Common myeloid progenitor, CD34-positive (primary cell): Measurements from ENCODE around the gene TOX3.

ENCODE experiments used
- CTCF ChIA-PET: fragments of 350-600 bp; sonication (Branson Sonifier 250); formaldehyde crosslinking; loops from one replicate; lab custom pipeline; 2021; ENCODE audit warnings: antibody characterized with exemption; lab: Charles Lee
- POLR2A ChIA-PET: fragments of 350-600 bp; sonication (Branson Sonifier 250); formaldehyde crosslinking; loops from one replicate; lab custom pipeline; 2021; ENCODE audit warnings: antibody characterized with exemption; lab: Charles Lee
- DNase-seq, 3 donors: peaks; one replicate each; pipeline versions ENCODE4 v3.0.0 to v3.0.0-alpha.2; 2013
- H3K27ac ChIP-seq, 2 experiments: 1 replicate in 1 of 2; 2 replicates in 1 of 2; pipeline ENCODE4 v1.7.0; 2013; ENCODE audit warnings: inconsistent platforms in 2 of 2, low read length in 2 of 2, mild to moderate bottlenecking in 2 of 2, low read depth in 1 of 2, moderate library complexity in 1 of 2; ENCODE audit not compliant: severe bottlenecking in 2 of 2, insufficient read depth in 1 of 2, poor library complexity in 1 of 2
- H3K27me3 ChIP-seq, 5 experiments: replicated peaks in 2 of 5; 1 replicate in 3 of 5; 2 replicates in 2 of 5; pipeline versions ENCODE4 v1.6.1 to v1.7.0; 2013; ENCODE audit warnings: low read length in 4 of 5, mild to moderate bottlenecking in 2 of 5, moderate library complexity in 2 of 5, inconsistent platforms in 1 of 5; ENCODE audit not compliant: insufficient read depth in 5 of 5, control insufficient read depth in 4 of 5
- H3K36me3 ChIP-seq, 4 experiments: 1 replicate in 2 of 4; 2 replicates in 2 of 4; pipeline versions ENCODE4 v1.6.1 to v1.7.0; 2013; ENCODE audit warnings: low read length in 3 of 4, control low read depth in 1 of 4, mild to moderate bottlenecking in 1 of 4; ENCODE audit not compliant: control insufficient read depth in 4 of 4, insufficient read depth in 4 of 4
- H3K4me1 ChIP-seq, 4 experiments: 1 replicate in 3 of 4; 2 replicates in 1 of 4; pipeline versions ENCODE4 v1.6.1 to v1.7.1; 2013; ENCODE audit warnings: low read length in 3 of 4, mild to moderate bottlenecking in 3 of 4, control low read depth in 1 of 4, inconsistent platforms in 1 of 4, moderate library complexity in 1 of 4; ENCODE audit not compliant: control insufficient read depth in 4 of 4, insufficient read depth in 4 of 4; ENCODE audit errors: control extremely low read depth in 1 of 4
- H3K4me3 ChIP-seq, 7 experiments: 1 replicate in 4 of 7; 2 replicates in 3 of 7; pipeline versions ENCODE4 v1.5.1 to v1.7.0; 2013; ENCODE audit warnings: mild to moderate bottlenecking in 7 of 7, low read length in 6 of 7, moderate library complexity in 6 of 7, inconsistent platforms in 2 of 7, low read depth in 2 of 7, control low read depth in 1 of 7; ENCODE audit not compliant: insufficient read depth in 4 of 7, control insufficient read depth in 1 of 7; ENCODE audit errors: extremely low read depth in 1 of 7
- H3K9me3 ChIP-seq, 5 experiments: 1 replicate in 4 of 5; 2 replicates in 1 of 5; pipeline versions ENCODE4 v1.6.1 to v1.7.1; 2013; ENCODE audit warnings: low read length in 4 of 5, mild to moderate bottlenecking in 2 of 5, inconsistent platforms in 1 of 5, low read depth in 1 of 5, moderate library complexity in 1 of 5; ENCODE audit not compliant: control insufficient read depth in 4 of 5, insufficient read depth in 2 of 5; ENCODE audit errors: control extremely low read depth in 1 of 5
- WGBS: methylation state at CpG from one replicate; pipeline ENCODE4 v1.1.5; 2013; ENCODE audit not compliant: insufficient coverage; 5-methylcytosine and 5-hydroxymethylcytosine counted together

TOX3 gene

DNA sequence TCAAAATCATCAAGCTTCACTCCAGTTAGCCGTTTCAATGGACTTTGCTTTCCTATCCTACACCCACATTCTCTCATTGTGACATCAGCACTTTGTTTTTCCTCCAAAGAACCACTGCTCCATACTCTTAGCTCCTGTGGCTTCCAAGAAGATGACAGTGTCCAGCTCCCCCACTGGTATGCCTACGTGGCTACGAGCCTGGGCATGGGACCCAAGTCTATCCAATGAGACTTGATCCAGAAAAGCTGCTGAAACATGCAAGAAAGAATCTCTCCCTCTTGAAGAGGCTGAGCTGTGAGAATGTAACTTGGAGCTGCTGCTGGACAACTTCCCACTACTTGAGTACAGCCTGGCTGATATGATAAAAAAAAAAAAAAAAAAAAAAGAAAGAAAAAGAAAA, 9.4 kb downstream of the TOX3 start:
- WGBS = 100% methylated on average over 2 of the region's 3 CpGs
- Histone ChIP-seq H3K4me3 (no peak overlapping the region), H3K9me3 (peaks cover 0 to 1% (median 0%) of the 10 kb centered on the region in 5 experiments), H3K27me3 (peaks cover 0 to 2% (median 0%) of the 10 kb centered on the region in 5 experiments), H3K36me3 (no peaks in the 10 kb centered on the region), H3K27ac (no peak overlapping the region), H3K4me1 (no peaks in the 10 kb centered on the region)
- POLR2A ChIA-PET = no interaction called here
- no peak for DNase-seq
- CTCF ChIA-PET = no interaction called here

DNA sequence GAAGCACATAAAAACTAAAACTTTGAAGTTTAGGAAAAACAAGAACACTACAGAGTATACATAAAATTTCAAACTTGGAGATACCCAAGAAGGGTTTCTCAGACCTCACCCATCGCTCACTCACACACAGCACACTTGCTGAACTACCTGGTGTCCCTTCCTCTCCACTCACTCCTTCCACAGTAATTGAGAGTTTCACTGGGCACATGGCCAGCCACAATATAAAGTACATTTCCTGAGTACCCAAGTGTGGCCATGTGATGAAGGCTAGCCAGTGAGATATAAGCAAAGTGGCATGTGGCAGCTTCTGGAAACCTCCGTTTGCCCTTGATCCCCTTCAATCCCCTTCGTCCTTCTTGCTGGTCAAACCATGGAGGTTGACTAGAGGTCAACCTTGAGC, 11.9 kb downstream of the TOX3 start:
- H3K27me3 ChIP-seq = no peaks in the 10 kb centered on the region
- H3K36me3 ChIP-seq = no peaks in the 10 kb centered on the region
- H3K9me3 ChIP-seq = peaks cover 0 to 1% (median 0%) of the 10 kb centered on the region in 5 experiments
- POLR2A ChIA-PET = no interaction called here
- no peak overlapping the region for H3K4me3 ChIP-seq
- WGBS = 96% methylated on average over 2 of the region's 3 CpGs
- no peaks in the 10 kb centered on the region for H3K4me1 ChIP-seq
- no peak overlapping the region for H3K27ac ChIP-seq
- CTCF ChIA-PET = no interaction called here
- DNase-seq = no peak

DNA sequence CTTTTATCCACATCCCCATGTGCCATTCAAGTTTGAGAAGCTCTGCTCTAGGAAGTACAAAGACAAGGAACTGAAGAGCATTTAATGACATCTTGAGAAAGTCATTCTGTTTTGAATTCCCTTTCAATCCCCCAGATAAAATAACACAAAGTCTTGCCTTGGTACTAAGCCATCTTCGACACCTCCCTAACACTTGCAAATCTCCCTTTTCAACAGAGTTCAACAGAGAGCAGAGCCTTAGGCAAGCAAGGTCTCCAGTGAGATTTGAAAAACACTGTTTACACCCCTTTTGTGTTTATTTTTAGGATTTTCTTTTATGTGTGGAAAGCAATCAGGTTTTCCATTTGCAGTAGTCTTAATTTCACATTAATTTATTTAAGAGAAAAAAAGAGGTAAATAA, 13.6 kb downstream of the TOX3 start:
- H3K4me1 ChIP-seq = no peaks in the 10 kb centered on the region
- no peaks in the 10 kb centered on the region for H3K9me3 ChIP-seq
- 100% methylated on average over 1 of the region's 1 CpG for WGBS

DNA sequence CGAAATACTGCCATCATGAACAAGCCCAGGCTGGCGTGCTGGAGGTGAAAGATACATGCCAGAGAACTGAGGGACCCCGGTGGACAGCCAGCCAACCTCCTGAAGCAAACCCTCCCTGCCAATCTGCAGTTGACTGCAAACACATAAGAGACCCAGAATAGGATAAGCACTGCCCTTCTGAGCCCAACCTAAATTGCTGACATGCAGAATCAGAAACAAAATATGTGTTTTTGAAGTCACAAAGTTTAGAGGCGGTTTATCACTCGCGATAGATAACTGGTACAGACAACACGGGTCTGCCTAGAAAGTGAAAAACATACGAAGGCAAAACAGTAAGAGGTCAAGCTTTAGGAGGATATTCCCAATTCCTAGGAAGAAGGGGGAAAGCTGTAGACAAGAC, 14.6 kb downstream of the TOX3 start:
- no peaks in the 10 kb centered on the region for H3K9me3 ChIP-seq
- CTCF ChIA-PET = no interaction called here
- 91% methylated on average over 8 of the region's 8 CpGs for WGBS
- H3K27ac ChIP-seq = no peak overlapping the region
- H3K4me1 ChIP-seq = no peaks in the 10 kb centered on the region
- no peak overlapping the region for H3K4me3 ChIP-seq
- POLR2A ChIA-PET = no interaction called here
- H3K36me3 ChIP-seq = no peaks in the 10 kb centered on the region
- H3K27me3 ChIP-seq = no peaks in the 10 kb centered on the region
- DNase-seq = no peak

More for the DNA sequence above, 13.6 kb downstream of the TOX3 start:
- DNase-seq = no peak
- ChIA-PET CTCF (no interaction called here), POLR2A (no interaction called here)
- H3K27me3 ChIP-seq = no peaks in the 10 kb centered on the region
- no peaks in the 10 kb centered on the region for H3K36me3 ChIP-seq
- H3K4me3 ChIP-seq = no peak overlapping the region
- H3K27ac ChIP-seq = no peak overlapping the region

DNA sequence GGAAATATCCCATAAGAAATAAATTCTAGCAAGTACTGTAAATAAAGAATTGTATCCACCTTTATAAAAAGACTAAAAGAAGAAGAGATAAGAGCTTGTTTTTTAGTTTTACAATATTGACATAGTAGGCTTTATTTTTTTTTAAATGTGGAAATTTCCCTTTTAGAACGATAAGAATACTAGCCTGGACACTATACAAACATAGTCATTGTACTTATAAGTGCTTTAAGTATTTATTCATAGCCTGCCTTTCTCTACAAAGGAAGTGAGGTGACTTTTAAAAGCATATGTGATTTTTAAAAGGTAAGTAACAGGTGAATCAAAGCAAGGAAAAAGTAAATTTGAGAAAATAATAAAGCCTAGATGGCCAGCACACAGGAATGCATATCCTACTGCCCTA, 17.7 kb downstream of the TOX3 start:
- no peak for DNase-seq
- ChIA-PET CTCF (no interaction called here), POLR2A (no interaction called here)
- Histone ChIP-seq H3K27me3 (no peaks in the 10 kb centered on the region), H3K9me3 (no peaks in the 10 kb centered on the region), H3K36me3 (no peaks in the 10 kb centered on the region), H3K4me3 (no peak overlapping the region), H3K4me1 (no peaks in the 10 kb centered on the region), H3K27ac (no peak overlapping the region)
- no CpG with 5 or more reads among the region's 1 CpG for WGBS

DNA sequence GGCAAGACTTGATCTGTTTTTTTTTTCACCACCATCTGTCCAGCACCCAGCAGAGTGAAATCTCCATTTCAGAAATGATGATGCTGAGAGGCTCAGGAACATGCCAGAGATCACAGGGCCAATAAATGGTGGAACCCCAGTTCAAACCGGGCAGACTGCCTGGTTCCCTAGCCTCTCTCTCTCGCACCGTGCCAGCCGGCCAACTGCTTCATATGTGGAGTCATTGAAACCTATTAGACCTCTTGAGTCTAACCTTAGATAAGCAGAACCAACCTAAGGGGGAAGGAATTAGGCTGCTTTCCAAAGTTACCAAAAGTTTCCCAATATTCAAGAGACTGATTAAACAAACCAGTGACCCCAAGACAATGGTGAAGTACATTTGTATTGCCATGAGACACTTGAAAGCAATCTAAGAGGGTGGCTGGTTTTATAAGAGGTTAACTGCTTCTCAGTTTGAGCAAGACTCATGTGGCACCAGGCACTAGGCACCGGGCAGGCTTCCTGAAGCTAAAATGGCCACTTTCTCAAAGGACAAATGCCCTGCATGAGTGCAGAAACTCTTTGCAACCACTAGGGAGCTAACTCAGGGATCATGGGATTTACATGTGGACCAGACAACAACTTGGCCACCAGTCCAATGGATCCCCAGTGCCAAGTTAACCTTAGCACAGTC, 18.4 kb downstream of the TOX3 start:
- H3K9me3 ChIP-seq = no peaks in the 10 kb centered on the region
- H3K27me3 ChIP-seq = no peaks in the 10 kb centered on the region
- H3K4me1 ChIP-seq = no peaks in the 10 kb centered on the region
- no peak overlapping the region for H3K4me3 ChIP-seq
- no peak for DNase-seq
- POLR2A ChIA-PET = no interaction called here
- H3K36me3 ChIP-seq = no peaks in the 10 kb centered on the region
- CTCF ChIA-PET = no interaction called here
- WGBS = 86% methylated on average over 3 of the region's 5 CpGs
- no peak overlapping the region for H3K27ac ChIP-seq

DNA sequence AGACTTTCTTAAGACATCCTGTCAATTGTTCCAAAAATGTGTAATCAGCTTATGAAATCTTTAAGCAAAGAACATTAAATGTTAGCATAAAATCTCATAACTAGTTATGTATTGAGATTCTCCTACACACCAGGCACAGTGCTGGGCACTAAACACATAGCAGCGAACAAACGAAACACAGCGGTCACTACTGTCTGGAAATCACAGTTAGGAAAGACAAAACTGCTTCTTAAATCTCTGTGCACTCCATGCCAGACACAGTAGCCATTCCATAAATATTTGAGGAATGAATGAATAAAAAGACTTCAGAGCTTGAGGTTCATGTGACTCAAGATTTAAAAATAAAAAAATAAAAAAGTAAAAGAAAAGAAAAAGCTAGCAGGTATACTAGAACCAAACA, 20.1 kb downstream of the TOX3 start:
- Histone ChIP-seq H3K36me3 (no peaks in the 10 kb centered on the region), H3K4me3 (no peak overlapping the region), H3K27ac (no peak overlapping the region), H3K4me1 (no peaks in the 10 kb centered on the region), H3K9me3 (no peaks in the 10 kb centered on the region), H3K27me3 (no peaks in the 10 kb centered on the region)
- WGBS = no CpG with 5 or more reads among the region's 3 CpGs
- ChIA-PET CTCF (no interaction called here), POLR2A (no interaction called here)
- DNase-seq = no peak
